Measurements from ENCODE around the gene NLK.

GRCh38 chr17:28047806-28048205 is 5.3 kb downstream of the NLK start:
- no peak for TF ChIP-seq POLR2A (IDR thresholded peaks at IDR 0.05; ENCODE audit: low read depth, low read length)
- TF ChIP-seq TAF1 (IDR thresholded peaks at IDR 0.05; ENCODE audit: borderline replicate concordance, low read depth, low read length) = no peak

Data from GM12892 (cell line).